SK-N-SH treated with all-trans-retinoic acid at 6 μM for 48 hours (cell line): Measurements from ENCODE around the gene NOC4L.

ENCODE experiments used
- CREB5 ChIP-seq: fragments of 250-450 bp; sonication (Bioruptor Pico); IDR thresholded peaks from 2 replicates; pipeline ENCODE4 v1.5.1; 2020; ENCODE audit warnings: low read depth, mild to moderate bottlenecking, moderate library complexity
- ESRRG ChIP-seq: fragments of 250-450 bp; sonication (Bioruptor Pico); IDR thresholded peaks from 2 replicates; pipeline ENCODE4 v1.6.1; 2021; ENCODE audit warnings: mild to moderate bottlenecking
- ISL1 ChIP-seq: fragments of 250-450 bp; sonication (Bioruptor Pico); IDR thresholded peaks from 2 replicates; pipeline ENCODE4 v2.1.2; 2022; ENCODE audit warnings: mild to moderate bottlenecking, moderate library complexity
- RARB ChIP-seq: fragments of 250-450 bp; sonication (Bioruptor Pico); IDR thresholded peaks from 2 replicates; pipeline ENCODE4 v1.8.0; 2021; ENCODE audit warnings: mild to moderate bottlenecking, moderate library complexity
- TCF4 ChIP-seq: fragments of 250-450 bp; sonication (Bioruptor Pico); IDR thresholded peaks from 2 replicates; pipeline ENCODE4 v1.8.0; 2021; ENCODE audit warnings: mild to moderate bottlenecking, moderate library complexity, borderline replicate concordance
- ZNF70 ChIP-seq: fragments of 450-650 bp; formaldehyde crosslinking; IDR thresholded peaks from 2 replicates; pipeline ENCODE4 v1.5.0; 2020; ENCODE audit warnings: mild to moderate bottlenecking, moderate library complexity
- TF ChIP-seq, protein P1 (sequence below): fragments of 250-450 bp; sonication (Bioruptor Pico); IDR thresholded peaks from 2 replicates; pipeline ENCODE4 v1.8.0; 2021; ENCODE audit warnings: low read depth, mild to moderate bottlenecking, moderate library complexity, borderline replicate concordance
- TF ChIP-seq, protein P2 (sequence below): fragments of 250-450 bp; sonication (Bioruptor Pico); IDR thresholded peaks from 2 replicates; pipeline ENCODE4 v1.8.0; 2020; ENCODE audit warnings: mild to moderate bottlenecking, moderate library complexity, borderline replicate concordance

- no peak for TF ChIP-seq ZNF70 (CRISPR knock-in tag)
- TF ChIP-seq TCF4 = no peak
- no peak for TF ChIP-seq RARB (CRISPR knock-in tag)
- no peak for TF ChIP-seq ISL1
- TF ChIP-seq, protein P1, sequence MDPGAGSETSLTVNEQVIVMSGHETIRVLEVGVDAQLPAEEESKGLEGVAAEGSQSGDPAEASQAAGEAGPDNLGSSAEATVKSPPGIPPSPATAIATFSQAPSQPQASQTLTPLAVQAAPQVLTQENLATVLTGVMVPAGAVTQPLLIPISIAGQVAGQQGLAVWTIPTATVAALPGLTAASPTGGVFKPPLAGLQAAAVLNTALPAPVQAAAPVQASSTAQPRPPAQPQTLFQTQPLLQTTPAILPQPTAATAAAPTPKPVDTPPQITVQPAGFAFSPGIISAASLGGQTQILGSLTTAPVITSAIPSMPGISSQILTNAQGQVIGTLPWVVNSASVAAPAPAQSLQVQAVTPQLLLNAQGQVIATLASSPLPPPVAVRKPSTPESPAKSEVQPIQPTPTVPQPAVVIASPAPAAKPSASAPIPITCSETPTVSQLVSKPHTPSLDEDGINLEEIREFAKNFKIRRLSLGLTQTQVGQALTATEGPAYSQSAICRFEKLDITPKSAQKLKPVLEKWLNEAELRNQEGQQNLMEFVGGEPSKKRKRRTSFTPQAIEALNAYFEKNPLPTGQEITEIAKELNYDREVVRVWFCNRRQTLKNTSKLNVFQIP = no peak
- TF ChIP-seq ESRRG (CRISPR knock-in tag) = no peak
- TF ChIP-seq CREB5 (CRISPR knock-in tag) = no peak
- TF ChIP-seq, protein P2, sequence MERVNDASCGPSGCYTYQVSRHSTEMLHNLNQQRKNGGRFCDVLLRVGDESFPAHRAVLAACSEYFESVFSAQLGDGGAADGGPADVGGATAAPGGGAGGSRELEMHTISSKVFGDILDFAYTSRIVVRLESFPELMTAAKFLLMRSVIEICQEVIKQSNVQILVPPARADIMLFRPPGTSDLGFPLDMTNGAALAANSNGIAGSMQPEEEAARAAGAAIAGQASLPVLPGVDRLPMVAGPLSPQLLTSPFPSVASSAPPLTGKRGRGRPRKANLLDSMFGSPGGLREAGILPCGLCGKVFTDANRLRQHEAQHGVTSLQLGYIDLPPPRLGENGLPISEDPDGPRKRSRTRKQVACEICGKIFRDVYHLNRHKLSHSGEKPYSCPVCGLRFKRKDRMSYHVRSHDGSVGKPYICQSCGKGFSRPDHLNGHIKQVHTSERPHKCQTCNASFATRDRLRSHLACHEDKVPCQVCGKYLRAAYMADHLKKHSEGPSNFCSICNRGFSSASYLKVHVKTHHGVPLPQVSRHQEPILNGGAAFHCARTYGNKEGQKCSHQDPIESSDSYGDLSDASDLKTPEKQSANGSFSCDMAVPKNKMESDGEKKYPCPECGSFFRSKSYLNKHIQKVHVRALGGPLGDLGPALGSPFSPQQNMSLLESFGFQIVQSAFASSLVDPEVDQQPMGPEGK (CRISPR knock-in tag) = no peak
These were observed 9.5 kb downstream of the NOC4L start for GRCh38 chr12:132153501-132154340.
